Measurements from ENCODE around the gene MYDGF.
"Not testable (repeated sequence)": the region's sequence is repeated elsewhere in the genome, so short reads cannot be mapped to it uniquely, and the experiment has no call there.

The MYDGF gene

GRCh38 chr19:4669723-4670480 is at the start of gene MYDGF:
MYDGF (minus strand) TSS chr19:4670342; CDS start chr19:4670334, 8 bp downstream.
- DNase-seq: peak; percentile 77

- no peak for DNase-seq
Observed at GRCh38 chr19:4719499-4719866, 49.3 kb upstream of the MYDGF start.

GRCh38 chr19:4717966-4718701 is 48.0 kb upstream of the MYDGF start:
- DNase-seq: no peak

GRCh38 chr19:4717191-4717965 is 47.2 kb upstream of the MYDGF start:
- DNase-seq: no peak

GRCh38 chr19:4715529-4716221 is 45.5 kb upstream of the MYDGF start:
- no peak for DNase-seq

GRCh38 chr19:4715178-4715528 is 45.0 kb upstream of the MYDGF start:
- DNase-seq: not testable (repeated sequence)

- no peak for DNase-seq
Observed at GRCh38 chr19:4714016-4714415, 43.9 kb upstream of the MYDGF start.

- peak; percentile 93 for DNase-seq
Observed at GRCh38 chr19:4713384-4713951, 43.3 kb upstream of the MYDGF start.

GRCh38 chr19:4712771-4713170 is 42.6 kb upstream of the MYDGF start:
- DNase-seq: no peak

- DNase-seq: no peak
Observed at GRCh38 chr19:4711211-4711610, 41.1 kb upstream of the MYDGF start.

GRCh38 chr19:4710281-4710600 is 40.1 kb upstream of the MYDGF start:
- no peak for DNase-seq

GRCh38 chr19:4709440-4710280 is 39.5 kb upstream of the MYDGF start:
- no peak for DNase-seq

GRCh38 chr19:4707956-4708650 is 38.0 kb upstream of the MYDGF start:
- DNase-seq: no peak

- DNase-seq: no peak
Observed at GRCh38 chr19:4707322-4707721, 37.2 kb upstream of the MYDGF start.

- no peak for DNase-seq
Observed at GRCh38 chr19:4705413-4706131, 35.4 kb upstream of the MYDGF start.

- no peak for DNase-seq
Observed at GRCh38 chr19:4704317-4704673, 34.2 kb upstream of the MYDGF start.

- no peak for DNase-seq
Observed at GRCh38 chr19:4703671-4704316, 33.7 kb upstream of the MYDGF start.

- DNase-seq: no peak
Observed at GRCh38 chr19:4702764-4703163, 32.6 kb upstream of the MYDGF start.

GRCh38 chr19:4701557-4701956 is 31.4 kb upstream of the MYDGF start:
- no peak for DNase-seq

GRCh38 chr19:4700693-4700970 is 30.5 kb upstream of the MYDGF start:
- DNase-seq: no peak
